NCI-H1417 (cell line): Measurements from ENCODE around the gene CTAG1B.
"Not testable (repeated sequence)": the region's sequence is repeated elsewhere in the genome, so short reads cannot be mapped to it uniquely, and the experiment has no call there.

Source experiments
- DNase-seq, 3 experiments: peaks; one replicate each; lab custom pipeline; 2025; lab: John Stamatoyannopoulos, UW

Gene CTAG1B

GRCh38 chrX:154619182-154619581 lies at the start of gene CTAG1B:
Gene CTAG1B, minus strand, starts transcription at chrX:154619282. Its CDS starts 64 bp downstream, at chrX:154619218.
- DNase-seq, result not testable (repeated sequence)

GRCh38 chrX:154661899-154662298 lies 42.8 kb upstream of the CTAG1B start:
- no peak for DNase-seq

GRCh38 chrX:154661170-154661569 lies 42.1 kb upstream of the CTAG1B start:
- DNase-seq, result no peak

DNA sequence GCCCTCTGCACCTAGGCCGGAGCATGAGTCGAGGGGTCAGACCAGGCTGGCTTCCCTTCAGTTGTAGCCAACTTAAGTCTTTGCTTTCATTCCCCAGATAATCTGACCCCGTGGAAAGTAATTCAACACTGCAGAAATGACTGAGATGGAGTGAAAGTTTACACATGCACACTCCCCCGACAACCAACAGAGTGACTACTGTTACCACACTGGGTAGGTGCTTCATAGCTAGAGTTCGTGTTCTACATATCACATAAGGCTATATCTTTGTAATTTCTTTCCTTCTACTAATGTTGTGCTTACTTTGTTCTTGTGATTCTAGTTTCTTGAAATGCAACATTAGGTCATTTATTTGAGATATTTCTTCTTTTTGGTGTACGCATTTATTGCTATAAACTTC lies 41.5 kb upstream of the CTAG1B start:
- no peak for DNase-seq

GRCh38 chrX:154658957-154659356 lies 39.9 kb upstream of the CTAG1B start:
- DNase-seq, result no peak

GRCh38 chrX:154658187-154658586 lies 39.1 kb upstream of the CTAG1B start:
- DNase-seq, result no peak

- no peak for DNase-seq
Observed at GRCh38 chrX:154657226-154657805, 38.2 kb upstream of the CTAG1B start.

DNA sequence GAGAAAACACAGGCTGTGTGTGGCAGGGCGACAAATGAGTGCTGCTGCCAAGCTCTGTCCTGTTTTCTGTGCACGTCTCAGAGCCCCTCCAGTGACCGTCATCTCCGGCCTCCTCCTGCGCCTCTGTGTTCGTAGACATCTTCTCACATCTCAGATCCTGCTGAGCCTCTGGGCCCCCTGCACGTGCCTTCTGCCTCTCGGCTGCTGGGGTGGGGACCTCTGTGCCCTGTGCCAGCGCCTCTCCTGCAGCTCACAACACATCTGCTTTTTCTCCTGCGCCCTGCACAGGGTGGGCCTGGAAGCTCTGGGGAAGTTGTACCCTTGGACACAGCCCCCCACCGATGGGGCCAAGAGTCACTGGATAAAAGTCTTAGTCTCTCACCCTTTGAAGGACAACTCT lies 36.7 kb upstream of the CTAG1B start:
- no peak for DNase-seq

DNA sequence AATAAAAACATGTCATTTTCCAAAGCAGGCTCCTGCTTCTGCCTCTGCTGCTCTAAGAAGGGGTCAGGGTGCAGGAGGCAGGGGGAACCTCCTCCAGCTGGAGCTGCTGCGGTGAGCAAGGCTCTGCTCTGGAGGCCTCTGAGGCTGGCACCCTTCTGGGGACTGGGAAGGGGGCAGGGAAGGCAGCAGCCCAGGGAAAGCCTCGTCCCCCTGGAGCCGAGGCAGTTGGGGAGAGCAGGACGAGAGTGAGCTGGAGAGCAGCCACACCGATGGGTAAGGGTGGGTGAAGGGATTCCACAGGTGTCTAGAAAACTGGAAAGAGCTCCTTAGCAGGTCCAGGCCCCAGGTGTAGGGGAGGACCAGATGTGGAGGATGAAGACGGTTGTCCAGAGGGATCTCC lies 36.3 kb upstream of the CTAG1B start:
- DNase-seq, result no peak

DNA sequence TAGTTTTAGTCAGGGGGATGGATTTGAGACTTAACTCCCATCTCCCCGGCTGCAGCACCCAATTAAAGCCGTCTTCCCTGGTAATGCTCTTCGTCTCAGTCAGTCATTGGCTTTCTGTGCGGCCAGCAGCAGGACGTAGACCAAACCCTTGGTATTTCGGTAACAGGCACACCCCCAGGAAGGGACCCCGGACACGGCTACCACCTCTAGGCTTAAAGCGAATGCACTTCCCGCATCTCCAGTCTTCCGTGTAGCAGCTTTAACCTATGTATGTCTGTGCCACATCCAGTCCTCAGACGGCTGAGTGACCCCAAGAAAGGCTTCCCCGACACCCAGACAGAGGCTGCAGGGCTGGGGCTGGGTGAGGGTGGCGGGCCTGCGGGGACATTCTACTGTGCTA lies 35.8 kb upstream of the CTAG1B start:
- no peak for DNase-seq

DNA sequence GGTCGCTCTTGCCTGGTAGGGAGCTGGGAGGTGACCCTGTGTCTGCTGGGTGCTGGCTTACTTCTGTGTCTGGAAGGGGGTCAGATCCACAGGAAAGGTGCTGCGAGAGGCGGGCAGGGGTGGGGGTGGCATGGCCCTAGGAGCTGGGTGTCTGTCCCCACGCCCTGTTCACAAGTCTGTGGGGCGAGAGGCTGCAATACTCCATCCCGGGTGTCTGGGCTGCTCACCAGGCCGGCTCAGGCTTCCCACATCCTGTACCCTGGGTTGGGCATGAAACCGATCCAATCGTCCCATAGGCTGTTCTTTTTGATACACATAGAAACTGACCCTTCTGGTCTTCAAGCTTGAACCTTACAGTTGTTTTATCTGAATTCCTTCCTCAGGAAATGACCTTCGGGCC lies 35.3 kb upstream of the CTAG1B start:
- no peak for DNase-seq

GRCh38 chrX:154653413-154653812 lies 34.3 kb upstream of the CTAG1B start, which contains the start of gene CTAG2:
Gene CTAG2, minus strand, starts transcription at chrX:154653579. Its CDS starts 64 bp downstream, at chrX:154653515.
- DNase-seq, result not testable (repeated sequence)

DNA sequence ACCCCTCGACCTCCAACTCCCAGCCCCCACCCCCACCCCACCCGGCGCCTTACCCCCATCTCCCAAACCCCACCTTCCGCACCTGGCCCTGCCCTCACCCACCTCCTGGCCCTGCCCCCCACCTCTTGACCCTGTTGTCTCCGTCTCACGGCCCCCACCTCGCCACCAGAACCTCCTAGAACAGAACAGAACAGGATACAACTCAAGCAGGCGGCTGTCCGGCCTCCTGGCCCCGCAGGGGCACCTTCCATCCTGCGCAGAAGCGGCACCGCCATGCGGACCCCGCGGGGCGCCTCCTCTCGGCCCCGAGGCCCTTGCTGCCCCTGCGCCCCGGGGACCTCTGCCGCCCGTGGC lies 33.9 kb upstream of the CTAG1B start:
- no peak for DNase-seq

DNA sequence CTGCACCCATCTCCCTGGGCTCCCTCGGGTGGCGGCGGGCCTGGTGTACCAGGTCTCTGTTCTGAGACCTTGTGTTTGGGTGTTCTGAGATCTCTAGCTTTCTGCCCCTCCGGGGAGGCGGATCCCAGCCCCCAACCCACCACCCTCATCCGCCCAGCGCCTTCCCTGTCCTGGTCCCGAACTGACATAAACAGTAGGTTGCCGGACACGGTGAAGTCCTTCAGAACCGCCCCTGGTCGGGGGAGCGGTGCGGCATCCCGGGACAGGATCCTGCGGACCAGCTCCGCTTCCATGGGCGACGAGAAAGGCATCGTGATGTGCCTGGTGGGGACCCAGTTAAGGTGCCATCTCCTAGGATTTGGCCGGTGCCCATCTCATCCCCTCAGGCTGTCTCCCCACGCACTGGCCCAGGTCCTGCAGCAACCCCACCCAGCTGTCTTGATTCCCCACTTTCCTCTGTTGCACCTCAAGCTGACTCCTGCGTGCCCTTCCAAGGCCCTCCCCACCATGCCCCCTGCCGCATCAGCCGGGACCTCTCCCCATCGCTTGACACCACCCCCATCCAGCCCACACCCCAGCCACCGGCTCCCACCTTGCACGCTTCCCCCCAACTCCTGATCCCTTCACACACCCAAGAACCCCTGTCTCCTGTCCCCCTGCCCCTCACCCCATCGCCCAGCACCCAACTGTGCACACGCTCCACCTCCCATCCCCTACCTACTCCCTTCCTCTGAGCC lies 33.4 kb upstream of the CTAG1B start:
- no peak for DNase-seq

DNA sequence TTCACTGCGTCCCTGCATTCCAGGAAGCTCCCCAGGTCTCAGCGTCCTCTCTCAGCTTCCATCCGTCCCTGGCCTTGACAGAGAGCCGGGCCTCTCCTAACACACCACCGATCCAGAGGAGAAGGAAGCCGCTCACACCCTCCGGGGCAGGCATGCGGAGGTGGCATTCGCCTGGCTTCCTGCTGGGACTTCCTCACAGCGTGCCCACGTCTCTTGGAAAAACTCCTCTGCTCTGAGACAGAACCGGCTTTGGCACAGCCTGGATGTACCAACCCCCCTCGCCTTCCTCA lies 31.1 kb upstream of the CTAG1B start:
- DNase-seq, result no peak

DNA sequence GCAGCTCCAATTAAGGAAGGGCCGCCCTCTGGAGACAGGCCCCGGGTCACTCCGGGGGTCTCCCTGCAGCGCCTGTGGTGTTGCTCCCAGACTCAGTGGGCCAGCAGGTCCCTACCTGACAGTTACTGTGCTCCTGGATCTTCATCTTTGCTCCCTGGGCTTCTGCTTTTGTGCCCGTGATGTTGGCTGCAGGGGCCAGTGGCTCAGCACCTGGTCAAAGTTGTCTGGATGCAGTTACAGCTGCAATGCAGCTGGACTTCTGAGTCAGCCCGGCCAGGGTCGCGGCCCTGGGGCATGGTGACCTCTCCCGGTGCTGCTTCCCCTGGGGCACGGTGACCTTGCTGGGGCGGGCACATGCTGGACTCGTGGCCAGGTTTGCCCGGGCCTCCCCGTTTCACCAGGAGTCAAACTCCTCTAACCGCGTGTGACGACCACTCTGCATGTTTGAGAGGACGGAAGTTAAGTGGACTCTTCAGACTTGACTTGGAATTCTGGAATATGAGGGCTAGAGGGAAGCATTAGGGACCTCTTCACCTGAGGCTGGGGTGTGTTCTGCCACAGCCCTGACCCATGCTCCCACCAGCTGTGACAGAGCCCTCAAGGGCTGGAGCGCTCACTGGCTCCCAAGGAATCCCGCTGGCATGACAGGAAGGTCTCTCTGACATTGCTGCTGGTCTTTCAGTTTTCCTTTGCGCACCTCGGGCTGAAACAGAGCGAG lies 30.6 kb upstream of the CTAG1B start:
- no peak for DNase-seq

DNA sequence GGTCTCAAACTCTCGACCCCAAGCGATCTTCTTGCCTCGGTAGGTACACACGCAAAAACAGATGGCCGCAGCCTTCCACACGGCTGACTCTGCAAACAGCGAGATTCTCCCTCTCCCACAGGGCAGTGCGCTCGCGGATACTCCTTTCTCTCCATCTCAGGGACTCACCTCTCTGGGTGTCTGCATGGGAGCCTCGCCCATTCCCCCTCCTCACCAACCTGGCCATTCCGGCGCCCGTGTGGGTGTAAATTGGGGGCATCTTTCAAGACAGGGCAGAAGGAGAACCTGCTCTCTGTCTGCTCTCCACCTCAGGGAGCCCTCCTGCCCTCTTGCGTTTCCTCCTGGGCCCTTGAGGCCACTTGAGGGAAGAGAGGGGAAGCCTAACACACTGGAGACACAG lies 29.8 kb upstream of the CTAG1B start:
- peak in 1 of 3 experiments; percentile 10 for DNase-seq

DNA sequence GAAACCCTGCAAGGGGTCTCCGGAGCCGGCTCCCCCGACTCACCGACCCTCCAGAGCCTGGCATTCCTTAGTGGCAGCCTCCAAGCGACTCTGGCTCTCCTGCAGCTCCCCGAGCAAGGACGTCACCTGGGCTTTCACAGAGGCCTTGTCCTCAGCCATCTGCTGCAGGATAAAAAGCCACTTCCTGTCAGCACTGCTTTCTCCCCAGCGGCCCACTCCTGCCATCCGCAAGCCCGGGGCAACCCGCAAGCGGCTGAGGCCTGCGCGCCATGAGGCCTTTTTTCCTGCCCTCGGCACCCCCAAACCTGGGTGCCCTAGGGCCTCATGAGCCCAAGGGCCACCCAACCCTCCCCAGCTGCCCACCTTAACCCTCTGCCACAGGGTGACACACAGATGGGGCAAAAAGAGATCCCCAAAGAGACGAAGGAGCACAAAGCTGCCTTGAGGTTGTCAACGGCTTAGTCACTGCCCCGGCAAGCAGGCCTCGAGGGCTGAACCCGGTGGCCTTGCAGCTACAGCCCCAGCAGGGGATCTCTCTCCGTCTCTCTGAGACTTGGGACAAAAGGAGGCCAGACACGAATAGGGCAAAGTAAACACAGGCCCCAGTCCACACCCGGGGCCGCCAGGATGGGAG lies 26.8 kb upstream of the CTAG1B start:
- not testable (repeated sequence) for DNase-seq

DNA sequence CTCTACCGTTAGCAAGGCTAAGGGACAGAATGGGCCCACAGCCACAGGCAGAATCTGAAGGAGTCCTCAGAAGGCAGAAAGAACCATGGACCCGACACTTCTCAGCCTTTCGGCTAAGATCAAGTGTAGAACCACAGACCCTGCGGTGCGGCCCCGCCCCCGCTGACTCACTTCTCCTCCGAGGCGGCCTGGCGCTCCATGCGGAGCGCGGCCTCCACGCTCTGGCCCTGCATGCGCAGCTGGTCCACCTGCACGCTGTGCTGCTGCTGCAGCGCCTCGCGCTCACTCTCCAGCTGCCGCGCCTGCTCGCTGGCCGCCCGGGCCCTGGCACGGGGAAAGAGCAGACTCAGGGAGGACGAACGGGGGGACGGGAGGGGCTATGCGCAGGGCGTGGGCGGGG lies 24.6 kb upstream of the CTAG1B start:
- not testable (repeated sequence) for DNase-seq

DNA sequence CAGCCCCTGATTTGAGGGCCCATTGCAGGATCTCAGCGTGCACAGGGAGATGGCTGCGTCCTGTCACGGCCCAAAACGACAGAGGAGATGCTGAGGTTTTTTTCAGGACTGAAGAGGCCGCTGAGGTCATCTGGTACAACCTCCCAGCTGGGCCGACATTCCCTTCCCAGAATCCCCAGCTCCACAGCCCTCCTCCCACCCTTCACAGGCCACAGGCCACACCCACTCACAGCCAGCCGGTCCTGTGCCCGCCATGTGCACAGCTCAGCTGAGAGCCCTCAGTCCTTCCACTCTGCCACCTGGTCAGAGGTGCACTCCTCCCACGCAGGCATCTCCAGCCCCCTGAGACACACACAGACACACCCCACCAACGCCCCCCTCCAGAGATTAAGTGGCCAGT lies 22.7 kb upstream of the CTAG1B start:
- not testable (repeated sequence) for DNase-seq

DNA sequence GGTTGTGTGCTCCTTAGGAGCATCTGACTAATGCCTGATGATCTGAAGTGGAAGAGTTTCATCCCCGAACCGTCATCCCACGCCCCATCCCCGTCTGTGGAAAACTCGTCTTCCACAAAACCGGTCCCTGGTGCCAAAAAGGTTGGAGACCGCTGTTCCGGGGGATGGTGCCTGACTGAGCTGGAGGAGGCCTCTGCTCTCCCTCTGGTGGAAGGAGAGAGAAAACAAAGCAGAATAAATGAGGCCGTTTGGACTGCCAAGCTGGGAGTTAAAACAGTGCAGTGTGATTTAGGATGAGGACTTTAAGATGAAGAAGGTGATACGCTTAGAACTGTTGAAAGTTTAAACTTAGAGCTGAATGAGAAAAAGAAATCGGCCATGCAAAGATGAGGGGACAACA lies 14.6 kb upstream of the CTAG1B start:
- not testable (repeated sequence) for DNase-seq

GRCh38 chrX:154630949-154631348 lies 11.9 kb upstream of the CTAG1B start:
- DNase-seq, result not testable (repeated sequence)

- DNase-seq, result not testable (repeated sequence)
Observed at GRCh38 chrX:154628960-154629359, 9.9 kb upstream of the CTAG1B start.
